ENCODE data around the gene WDFY4. TPM values are rescaled to one million over a fixed set of nuclear protein-coding genes. Genes with fewer than 3 reads are reported as not detected.

WDFY4 gene
- total and polyA plus RNA-seq, 2 donors (not counting 3 experiments of a cell fraction or from before 2014, with no cell fraction given), result 10.1 to 10.2 TPM

- ChIA-PET POLR2A (no interaction called here), CTCF (no interaction called here)
Measured at GRCh38 chr10:48770561-48771089, 86.0 kb downstream of the WDFY4 start.

GRCh38 chr10:48771234-48771633 is 86.6 kb downstream of the WDFY4 start:
- Histone ChIP-seq H3K9me3 (replicated peaks; ENCODE audit: control insufficient read depth, insufficient read depth, low read length) (no peaks in the 10 kb centered on the region), H3K4me2 (ENCODE audit: insufficient read depth, low read length) (no peak overlapping the region), H3K9ac (replicated peaks; ENCODE audit: extremely low read depth, insufficient read depth, low read length) (no peak overlapping the region), H3K4me1 (ENCODE audit: control insufficient read depth, extremely low read depth, insufficient read depth, low read length) (no peaks in the 10 kb centered on the region), H3K79me2 (ENCODE audit: control insufficient read depth, insufficient read depth, low read length) (no peaks in the 10 kb centered on the region), H3K9me1 (replicated peaks; ENCODE audit: control insufficient read depth, extremely low read depth, insufficient read depth, low read length) (no peaks in the 10 kb centered on the region), H3K4me3 (replicated peaks in 1 of 3; ENCODE audit: insufficient read depth in 1 of 3, low read depth in 1 of 3, low read length in 3 of 3) (no peak overlapping the region), H3K36me3 (ENCODE audit: control insufficient read depth in 2 of 2, extremely low read depth in 1 of 2, insufficient read depth in 2 of 2, low read length in 2 of 2) (no peaks in the 10 kb centered on the region), H2AFZ (ENCODE audit: low read depth, low read length) (no peak overlapping the region), H3K27ac (ENCODE audit: insufficient read depth, low read depth, low read length) (no peak overlapping the region), H4K20me1 (replicated peaks; ENCODE audit: control insufficient read depth, extremely low read depth, insufficient read depth, low read length) (no peaks in the 10 kb centered on the region), H3K27me3 (ENCODE audit: control insufficient read depth in 2 of 2, insufficient read depth in 2 of 2, low read length in 2 of 2) (no peaks in the 10 kb centered on the region)
- BruUV-seq (replicated peaks), result no TSS peak
- TF ChIP-seq GATA2 (IDR thresholded peaks at IDR 0.05; ENCODE audit: insufficient read depth, insufficient read length, low read depth, low read length) (no peak), POLR2A (IDR thresholded peaks at IDR 0.05; ENCODE audit: low read depth, low read length) (no peak), MYC (IDR thresholded peaks at IDR 0.05; ENCODE audit: low read depth, low read length) (no peak), FOS (IDR thresholded peaks at IDR 0.05; ENCODE audit: borderline replicate concordance, insufficient read depth, low read length) (no peak), CTCF (IDR thresholded peaks at IDR 0.05; ENCODE audit: extremely low read depth in 1 of 2, insufficient read depth in 1 of 2, low read depth in 1 of 2, low read length in 2 of 2) (no peak), POLR2AphosphoS5 (IDR thresholded peaks at IDR 0.05; ENCODE audit: insufficient read depth, low read depth, low read length) (no peak), JUN (IDR thresholded peaks at IDR 0.05; ENCODE audit: borderline replicate concordance, insufficient read depth, insufficient read length, low read depth) (no peak), EZH2 (IDR thresholded peaks at IDR 0.05; ENCODE audit: borderline replicate concordance, low read depth, low read length, severe bottlenecking) (no peak), MAX (IDR thresholded peaks at IDR 0.05; ENCODE audit: insufficient read depth, insufficient read length) (no peak)
- intact Hi-C loops (cut with micrococcal nuclease) (no loop called here), dilution Hi-C loops (cut with MboI; ENCODE audit: extremely low pct_ligation_motif_present, low sequenced_read_pairs) (no loop called here)
- ChIA-PET POLR2A (no interaction called here), CTCF (no interaction called here)
- FAIRE-seq (no peak), DNase-seq (ENCODE audit: low read depth, low spot score) (no peak)

More at GRCh38 chr10:48770561-48771089, 86.0 kb downstream of the WDFY4 start:
- H3K36me3 ChIP-seq (ENCODE audit: control insufficient read depth in 2 of 2, extremely low read depth in 1 of 2, insufficient read depth in 2 of 2, low read length in 2 of 2), result no peaks in the 10 kb centered on the region
- H4K20me1 ChIP-seq (replicated peaks; ENCODE audit: control insufficient read depth, extremely low read depth, insufficient read depth, low read length), result no peaks in the 10 kb centered on the region
- H3K9me1 ChIP-seq (replicated peaks; ENCODE audit: control insufficient read depth, extremely low read depth, insufficient read depth, low read length), result no peaks in the 10 kb centered on the region
- no peak overlapping the region for H2AFZ ChIP-seq (ENCODE audit: low read depth, low read length)
- no peak for DNase-seq (ENCODE audit: low read depth, low spot score)
- H3K4me2 ChIP-seq (ENCODE audit: insufficient read depth, low read length), result no peak overlapping the region
- no peaks in the 10 kb centered on the region for H3K79me2 ChIP-seq (ENCODE audit: control insufficient read depth, insufficient read depth, low read length)
- H3K4me3 ChIP-seq (replicated peaks in 1 of 3; ENCODE audit: insufficient read depth in 1 of 3, low read depth in 1 of 3, low read length in 3 of 3), result no peak overlapping the region
- no peak for FAIRE-seq
- H3K9me3 ChIP-seq (replicated peaks; ENCODE audit: control insufficient read depth, insufficient read depth, low read length), result no peaks in the 10 kb centered on the region
- dilution Hi-C loops (cut with MboI; ENCODE audit: extremely low pct_ligation_motif_present, low sequenced_read_pairs), result no loop called here
- H3K27ac ChIP-seq (ENCODE audit: insufficient read depth, low read depth, low read length), result no peak overlapping the region
- no TSS peak for BruUV-seq (replicated peaks)
- intact Hi-C loops (cut with micrococcal nuclease), result no loop called here
- H3K9ac ChIP-seq (replicated peaks; ENCODE audit: extremely low read depth, insufficient read depth, low read length), result no peak overlapping the region
- TF ChIP-seq CTCF (IDR thresholded peaks at IDR 0.05; ENCODE audit: extremely low read depth in 1 of 2, insufficient read depth in 1 of 2, low read depth in 1 of 2, low read length in 2 of 2), result no peak
- TF ChIP-seq MYC (IDR thresholded peaks at IDR 0.05; ENCODE audit: low read depth, low read length), result no peak
- no peaks in the 10 kb centered on the region for H3K4me1 ChIP-seq (ENCODE audit: control insufficient read depth, extremely low read depth, insufficient read depth, low read length)
- no peaks in the 10 kb centered on the region for H3K27me3 ChIP-seq (ENCODE audit: control insufficient read depth in 2 of 2, insufficient read depth in 2 of 2, low read length in 2 of 2)
